HG03378 (cell line): ENCODE results near the gene UTS2B.

Source experiments
- ATAC-seq: cut with Tn5 transposase; IDR thresholded peaks from one replicate; pipeline ENCODE4 v1.9.1; 2021; ENCODE audit warnings: mild to moderate bottlenecking, moderate library complexity; ENCODE audit not compliant: unreplicated experiment

UTS2B gene

GRCh38 chr3:191329654-191330529 is at the start of gene UTS2B:
TSS of gene UTS2B (minus strand) at chr3:191330526. CDS start at chr3:191282189, 48,337 bp downstream.
- ATAC-seq: peak; percentile 21

- no peak for ATAC-seq
Observed at GRCh38 chr3:191380001-191380400, 49.7 kb upstream of the UTS2B start.

- no peak for ATAC-seq
Observed at GRCh38 chr3:191379446-191379845, 49.1 kb upstream of the UTS2B start.

GRCh38 chr3:191378142-191378812 is 48.0 kb upstream of the UTS2B start:
- ATAC-seq: no peak

- no peak for ATAC-seq
Observed at GRCh38 chr3:191376516-191377141, 46.3 kb upstream of the UTS2B start.

GRCh38 chr3:191373327-191373726 is 43.0 kb upstream of the UTS2B start:
- no peak for ATAC-seq

- ATAC-seq: no peak
Observed at GRCh38 chr3:191372122-191372521, 41.8 kb upstream of the UTS2B start.

- no peak for ATAC-seq
Observed at GRCh38 chr3:191369616-191370010, 39.3 kb upstream of the UTS2B start.

- ATAC-seq: no peak
Observed at GRCh38 chr3:191368755-191369615, 38.7 kb upstream of the UTS2B start.

GRCh38 chr3:191366675-191367074 is 36.3 kb upstream of the UTS2B start:
- ATAC-seq: no peak

GRCh38 chr3:191363221-191363620 is 32.9 kb upstream of the UTS2B start:
- ATAC-seq: no peak

GRCh38 chr3:191362524-191363090 is 32.3 kb upstream of the UTS2B start:
- ATAC-seq: no peak

- no peak for ATAC-seq
Observed at GRCh38 chr3:191362037-191362436, 31.7 kb upstream of the UTS2B start.

- ATAC-seq: no peak
Observed at GRCh38 chr3:191361456-191361855, 31.1 kb upstream of the UTS2B start.

- ATAC-seq: no peak
Observed at GRCh38 chr3:191360620-191361019, 30.3 kb upstream of the UTS2B start.

GRCh38 chr3:191358929-191359328 is 28.6 kb upstream of the UTS2B start:
- ATAC-seq: peak; percentile 31

GRCh38 chr3:191357909-191358308 is 27.6 kb upstream of the UTS2B start:
- ATAC-seq: no peak

GRCh38 chr3:191356631-191357439 is 26.5 kb upstream of the UTS2B start:
- no peak for ATAC-seq

- peak; percentile 87 for ATAC-seq
Observed at GRCh38 chr3:191355406-191355805, 25.1 kb upstream of the UTS2B start.
